GM18526 (cell line): Measurements from ENCODE around the gene ST3GAL4.

ENCODE experiments used
- POLR2A ChIP-seq: IDR thresholded peaks from 3 replicates; pipeline ENCODE4 v1.6.1; 2011; ENCODE audit not compliant: insufficient read length; ENCODE audit errors: extremely low read depth

Gene ST3GAL4

DNA sequence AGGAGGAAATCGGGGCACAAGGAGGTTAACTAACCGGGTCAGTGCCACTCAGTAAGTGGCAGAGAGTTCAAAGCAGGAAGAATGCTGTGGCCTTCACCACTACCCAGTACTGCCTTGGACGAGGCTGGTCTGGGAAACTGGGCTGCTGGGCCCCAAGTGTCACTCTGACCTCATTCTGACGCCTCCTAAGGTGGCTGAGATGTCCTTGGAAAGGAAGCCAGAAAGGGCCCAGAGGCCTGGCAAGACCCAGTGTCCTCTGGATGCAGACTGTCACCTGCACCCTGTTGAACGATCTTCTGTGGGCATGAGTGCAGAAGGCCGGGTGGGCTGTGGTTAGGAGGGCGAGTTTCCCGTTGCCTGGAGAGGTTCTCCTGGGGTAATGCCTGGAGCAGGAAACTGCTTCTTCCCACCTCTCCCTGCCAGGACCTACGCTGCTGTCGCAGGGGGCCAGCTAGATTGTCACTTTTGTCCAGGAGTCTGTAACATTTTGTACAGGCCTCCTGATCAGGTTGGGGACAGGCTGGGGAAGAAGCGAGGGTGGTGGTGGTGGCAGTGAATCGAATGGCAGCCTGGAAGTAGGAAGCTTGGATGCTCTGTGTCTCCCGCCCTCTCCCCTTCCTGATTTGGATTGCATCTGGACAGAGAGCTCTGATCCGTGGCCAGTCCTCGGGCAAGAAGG lies 105.1 kb downstream of the ST3GAL4 start:
- TF ChIP-seq POLR2A = no peak

DNA sequence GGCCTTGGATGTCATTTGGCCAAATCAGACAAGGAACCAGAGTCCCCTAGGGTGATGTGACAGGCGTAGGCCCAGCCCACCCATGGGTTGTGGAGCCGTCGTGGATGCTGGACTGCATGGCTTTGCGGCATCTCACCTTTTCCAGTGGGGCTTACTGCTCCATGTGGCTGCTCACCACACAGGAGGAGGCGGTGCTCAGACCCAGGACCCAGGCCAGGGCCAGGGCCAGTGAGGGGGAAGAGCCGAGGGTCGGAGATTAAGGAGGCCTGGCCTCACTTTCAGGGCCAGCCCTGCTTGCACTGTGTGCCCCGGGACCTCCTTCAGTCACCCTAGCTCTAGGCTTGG lies 105.6 kb downstream of the ST3GAL4 start:
- TF ChIP-seq POLR2A = no peak

DNA sequence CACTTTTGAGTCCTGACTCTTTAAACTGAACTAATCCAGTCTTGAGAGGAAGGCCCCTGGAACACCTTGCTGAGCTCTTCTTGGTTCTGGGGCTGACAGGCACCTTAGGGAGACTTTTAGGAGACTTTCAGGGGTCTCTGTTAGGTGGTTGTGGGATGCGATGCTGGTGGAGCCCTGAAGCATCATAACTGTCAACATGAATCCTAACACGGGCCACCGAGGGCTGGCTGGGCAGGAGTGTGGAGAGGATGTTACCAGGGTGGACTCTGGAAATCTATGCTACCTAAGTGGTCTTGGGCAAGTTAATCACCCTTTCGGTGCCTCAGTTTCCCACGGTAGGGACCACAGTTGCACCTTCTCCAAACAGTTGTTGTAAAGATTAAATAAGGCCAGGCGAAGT lies 106.5 kb downstream of the ST3GAL4 start:
- TF ChIP-seq POLR2A = no peak

DNA sequence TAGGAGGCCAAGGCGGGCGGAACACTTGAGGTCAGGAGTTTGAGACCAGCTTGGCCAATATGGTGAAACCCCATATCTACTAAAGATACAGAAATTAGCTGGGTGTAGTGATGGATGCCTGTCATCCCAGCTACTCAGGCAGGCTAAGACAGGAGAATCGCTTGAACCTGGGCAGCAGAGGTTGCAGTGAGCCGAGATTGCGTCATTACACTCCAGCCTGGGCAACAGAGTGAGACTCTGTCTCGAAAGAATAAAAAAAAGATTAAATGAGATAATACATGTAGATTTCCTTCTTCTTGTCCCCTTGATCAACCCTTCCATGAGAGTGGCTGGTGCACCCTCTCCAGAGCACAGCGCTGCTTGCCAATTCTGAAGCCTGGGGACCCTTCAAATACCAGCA lies 106.9 kb downstream of the ST3GAL4 start:
- no peak for TF ChIP-seq POLR2A
